OCI-LY1 (cell line): ENCODE data around the gene LIM2.
"Not testable (repeated sequence)": the region's sequence is repeated elsewhere in the genome, so short reads cannot be mapped to it uniquely, and the experiment has no call there.

ENCODE experiments used
- H2AFZ ChIP-seq: fragments of 200-600 bp; sonication (generic), shearing (Covaris generic); 2 replicates; pipeline ENCODE4 v1.6.0; 2014; ENCODE audit warnings: antibody characterized with exemption, mild to moderate bottlenecking, low read length
- H3F3A ChIP-seq: fragments of 200-600 bp; sonication (generic), shearing (Covaris generic); 2 replicates; pipeline ENCODE4 v1.6.0; 2014; ENCODE audit warnings: mild to moderate bottlenecking, antibody characterized with exemption, low read length, moderate library complexity; ENCODE audit not compliant: insufficient read depth
- H3K27ac ChIP-seq: fragments of 200-600 bp; sonication (generic); 2 replicates; pipeline ENCODE4 v1.5.1; 2014; ENCODE audit warnings: low read length, mixed run types, mild to moderate bottlenecking, low read depth; ENCODE audit not compliant: poor library complexity, severe bottlenecking
- H3K27me3 ChIP-seq: fragments of 200-600 bp; sonication (generic); 2 replicates; pipeline ENCODE4 v1.6.0; 2014; ENCODE audit warnings: antibody characterized with exemption, mild to moderate bottlenecking, low read length, moderate library complexity; ENCODE audit not compliant: insufficient read depth
- H3K36me3 ChIP-seq: fragments of 200-600 bp; sonication (generic); 2 replicates; pipeline ENCODE4 v1.6.1; 2014; ENCODE audit warnings: mild to moderate bottlenecking, antibody characterized with exemption, low read length, moderate library complexity, mixed read lengths; ENCODE audit not compliant: insufficient read depth
- H3K4me1 ChIP-seq: fragments of 200-600 bp; sonication (generic); 2 replicates; pipeline ENCODE4 v1.5.1; 2014; ENCODE audit warnings: mild to moderate bottlenecking, low read length, moderate library complexity; ENCODE audit not compliant: insufficient read depth, severe bottlenecking
- H3K4me2 ChIP-seq: fragments of 200-600 bp; sonication (generic), shearing (Covaris generic); 2 replicates; pipeline ENCODE4 v1.6.1; 2014; ENCODE audit warnings: low read length
- H3K4me3 ChIP-seq: fragments of 200-600 bp; sonication (generic); 2 replicates; pipeline ENCODE4 v1.5.1; 2014; ENCODE audit warnings: low read length, low read depth, mild to moderate bottlenecking, mixed read lengths; ENCODE audit not compliant: poor library complexity, severe bottlenecking
- H3K79me2 ChIP-seq: fragments of 200-600 bp; shearing (Covaris generic); 2 replicates; pipeline ENCODE4 v1.6.1; 2016; ENCODE audit warnings: mixed run types, low read length, mixed read lengths; ENCODE audit not compliant: insufficient read depth
- H3K9ac ChIP-seq: fragments of 200-600 bp; sonication (generic), shearing (Covaris generic); 2 replicates; pipeline ENCODE4 v1.6.1; 2014; ENCODE audit warnings: mild to moderate bottlenecking, low read length, mixed read lengths
- H3K9me2 ChIP-seq: fragments of 200-600 bp; sonication (generic), shearing (Covaris generic); 2 replicates; pipeline ENCODE4 v1.6.1; 2014; ENCODE audit warnings: low read depth, mild to moderate bottlenecking, low read length, mixed read lengths
- H3K9me3 ChIP-seq: fragments of 200-600 bp; shearing (Covaris generic); 2 replicates; pipeline ENCODE4 v1.6.1; 2014; ENCODE audit warnings: low read length, mixed read lengths
- H4K20me1 ChIP-seq: fragments of 200-600 bp; sonication (generic), shearing (Covaris generic); 2 replicates; pipeline ENCODE4 v1.6.0; 2016; ENCODE audit warnings: mild to moderate bottlenecking, low read length; ENCODE audit not compliant: insufficient read depth
- CTCF ChIP-seq: fragments of 200-600 bp; sonication (generic), shearing (Covaris generic); IDR thresholded peaks from 2 replicates; pipeline ENCODE4 v1.5.1; 2017; ENCODE audit warnings: mild to moderate bottlenecking, antibody characterized with exemption, low read length, moderate library complexity, mixed read lengths
- EZH2 ChIP-seq: fragments of 200-600 bp; sonication (generic), shearing (Covaris generic); IDR thresholded peaks from 2 replicates; pipeline ENCODE4 v1.8.0; 2017; ENCODE audit warnings: borderline replicate concordance, mixed run types, mild to moderate bottlenecking, antibody characterized with exemption, low read length, moderate library complexity, mixed read lengths

LIM2 gene

DNA sequence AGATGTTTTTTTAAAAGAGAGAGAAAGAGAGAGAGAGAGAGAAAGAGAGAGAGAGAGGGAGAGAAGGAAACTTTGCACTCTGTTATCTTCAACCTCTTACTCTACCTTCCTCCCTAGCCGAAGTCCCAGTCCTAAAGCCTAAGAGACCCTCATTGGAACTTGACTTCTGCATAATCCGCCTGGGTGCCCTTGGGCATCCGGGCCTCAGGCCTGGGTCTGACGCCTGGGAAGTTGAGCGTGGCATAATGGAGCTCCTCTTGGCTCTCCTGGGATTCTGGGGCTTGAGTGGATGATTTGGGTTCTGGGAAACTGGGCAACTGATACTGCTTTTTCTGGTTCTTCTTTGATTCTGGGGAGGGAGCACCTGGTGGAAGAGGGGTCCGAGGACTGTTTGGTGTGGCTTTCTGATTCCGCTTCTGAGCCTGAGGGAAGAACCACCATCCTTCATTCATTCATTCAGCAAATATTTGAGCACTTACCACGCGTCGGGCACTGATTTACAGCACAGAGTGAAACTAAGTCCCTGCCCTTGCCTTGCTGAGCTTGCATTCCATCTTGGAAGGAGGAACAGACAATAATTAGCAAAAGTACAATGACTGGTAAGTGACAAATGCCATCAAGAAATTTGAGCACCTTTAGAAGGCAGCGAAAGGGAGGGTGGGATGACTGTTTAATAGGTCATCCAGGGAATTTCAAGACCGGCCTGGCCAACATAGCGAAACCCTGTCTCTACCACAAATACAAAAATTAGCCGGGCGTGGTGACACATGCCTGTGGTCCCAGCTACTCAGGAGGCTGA lies 23.4 kb upstream of the LIM2 start:
- Histone ChIP-seq H3K4me3 (no peak overlapping the region), H3K36me3 (peaks cover 17% of the 10 kb centered on the region; the same call in 1 of the 2 replicates), H3K9me3 (no peaks in the 10 kb centered on the region), H3K9ac (no peak overlapping the region), H3K4me1 (peaks cover 24% of the 10 kb centered on the region), H3K4me2 (no peak overlapping the region), H2AFZ (no peak overlapping the region), H4K20me1 (no peaks in the 10 kb centered on the region), H3F3A (no peaks in the 10 kb centered on the region), H3K27ac (no peak overlapping the region), H3K27me3 (no peaks in the 10 kb centered on the region), H3K9me2 (no peaks in the 10 kb centered on the region), H3K79me2 (no peaks in the 10 kb centered on the region)
- no peak for TF ChIP-seq EZH2
- TF ChIP-seq CTCF = no peak

- no peaks in the 10 kb centered on the region for H3K9me2 ChIP-seq
- H3K4me2 ChIP-seq = no peak overlapping the region
- H3K9me3 ChIP-seq = no peaks in the 10 kb centered on the region; the same call in 1 of the 2 replicates
- no peaks in the 10 kb centered on the region for H4K20me1 ChIP-seq
- H3K36me3 ChIP-seq = no peaks in the 10 kb centered on the region
- H3F3A ChIP-seq = no peaks in the 10 kb centered on the region
- H3K79me2 ChIP-seq = no peaks in the 10 kb centered on the region
- H3K4me3 ChIP-seq = no peak overlapping the region
- H2AFZ ChIP-seq = no peak overlapping the region
- H3K9ac ChIP-seq = no peak overlapping the region
- TF ChIP-seq CTCF (peak; percentile 74), EZH2 (no peak)
- peak overlapping the region; percentile 82 for H3K27ac ChIP-seq
- peaks cover 20% of the 10 kb centered on the region for H3K4me1 ChIP-seq
- no peaks in the 10 kb centered on the region for H3K27me3 ChIP-seq
These were observed 19.8 kb upstream of the LIM2 start for GRCh38 chr19:51407511-51408131.

DNA sequence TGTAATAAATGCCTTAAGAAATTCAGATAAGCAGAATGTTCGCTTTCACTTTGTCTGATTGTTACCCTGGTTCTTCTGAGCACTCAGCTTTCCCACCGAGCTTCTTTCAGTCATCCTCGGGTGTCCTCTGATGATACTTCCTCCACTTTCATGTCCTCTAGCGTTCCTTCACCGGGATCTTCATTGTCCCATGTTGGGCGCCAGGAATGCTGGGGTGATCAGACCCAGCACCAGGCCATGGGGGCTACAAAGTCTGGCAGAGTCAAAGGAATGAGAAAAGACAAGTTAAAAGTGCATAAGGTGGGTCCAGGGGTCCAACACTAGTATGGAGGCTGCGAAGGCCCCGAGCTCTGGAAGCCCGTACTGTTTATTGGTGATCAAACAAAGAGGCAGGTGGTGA lies 14.3 kb upstream of the LIM2 start:
- Histone ChIP-seq H3K9me3 (peaks cover 7% of the 10 kb centered on the region; the same call in 1 of the 2 replicates), H3K9me2 (no peaks in the 10 kb centered on the region), H3F3A (no peaks in the 10 kb centered on the region), H4K20me1 (no peaks in the 10 kb centered on the region), H3K27ac (no peak overlapping the region), H2AFZ (no peak overlapping the region), H3K36me3 (no peaks in the 10 kb centered on the region; the same call in 1 of the 2 replicates), H3K9ac (no peak overlapping the region), H3K27me3 (no peaks in the 10 kb centered on the region), H3K4me3 (no peak overlapping the region), H3K79me2 (no peaks in the 10 kb centered on the region), H3K4me1 (no peaks in the 10 kb centered on the region), H3K4me2 (no peak overlapping the region)
- no peak for TF ChIP-seq EZH2
- TF ChIP-seq CTCF = no peak

DNA sequence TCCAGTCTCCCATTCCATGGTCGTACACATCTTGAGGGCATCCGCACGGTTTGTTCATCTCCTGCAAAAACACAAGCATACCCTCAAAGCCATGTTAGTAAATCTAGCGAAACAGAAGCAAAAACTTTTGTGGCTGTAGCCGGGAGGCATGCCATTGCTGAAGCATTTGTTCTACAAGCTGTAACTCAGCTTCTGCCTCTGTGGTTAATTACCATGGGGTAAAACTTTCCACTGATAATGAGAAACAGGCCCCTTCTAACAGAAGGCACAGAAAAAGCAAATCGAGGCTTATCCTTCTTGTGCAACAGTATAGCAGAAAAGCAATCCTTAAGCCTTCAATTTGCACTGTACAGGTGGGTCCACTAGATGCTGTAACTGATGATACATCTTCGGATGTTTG lies 12.2 kb upstream of the LIM2 start:
- not testable (repeated sequence) for H3K27me3 ChIP-seq, H3K4me2 ChIP-seq, H3K79me2 ChIP-seq, H3K27ac ChIP-seq, H4K20me1 ChIP-seq, H3F3A ChIP-seq, H3K4me3 ChIP-seq, H3K9me3 ChIP-seq, H2AFZ ChIP-seq, H3K36me3 ChIP-seq, H3K9ac ChIP-seq, H3K9me2 ChIP-seq
- peaks cover 14% of the 10 kb centered on the region for H3K4me1 ChIP-seq
